Type B pancreatic cell (in vitro differentiated cells): ENCODE data around the gene RAPGEF5. TPM values are rescaled to one million over a fixed set of nuclear protein-coding genes. Genes with fewer than 3 reads are reported as not detected.

Experiments
- DNase-seq: peaks from one replicate; pipeline ENCODE4 v3.0.0; 2021; ENCODE audit warnings: mixed read lengths; ENCODE audit not compliant: unreplicated experiment; ENCODE audit errors: extremely low spot score
- H3K27ac Mint-ChIP-seq: 2 replicates; pipeline ENCODE4 v1.8.0; 2021; ENCODE audit warnings: mild to moderate bottlenecking, mixed read lengths
- H3K27me3 Mint-ChIP-seq: 2 replicates; pipeline ENCODE4 v1.8.0; 2021; ENCODE audit warnings: mixed read lengths
- H3K36me3 Mint-ChIP-seq: 2 replicates; pipeline ENCODE4 v1.8.0; 2021; ENCODE audit warnings: mixed read lengths
- H3K4me1 Mint-ChIP-seq: one replicate; pipeline ENCODE4 v1.8.0; 2021; ENCODE audit warnings: mixed read lengths; ENCODE audit not compliant: unreplicated experiment
- H3K4me3 Mint-ChIP-seq: 2 replicates; pipeline ENCODE4 v1.8.0; 2021; ENCODE audit warnings: mild to moderate bottlenecking, mixed read lengths
- H3K9me3 Mint-ChIP-seq: 2 replicates; pipeline ENCODE4 v1.8.0; 2021; ENCODE audit warnings: mixed read lengths
- CTCF ChIP-seq: fragments of 200-600 bp; sonication (generic); conservative IDR thresholded peaks from 2 replicates; pipeline ENCODE4 v1.5.0; 2021; ENCODE audit warnings: antibody characterized with exemption, mild to moderate bottlenecking
- total RNA-seq: library from RNA; stranded (reverse); gene quantifications from 2 replicates; pipeline ENCODE4 v1.2.1, GENCODE V29; 2021; ENCODE audit warnings: low replicate concordance

Gene RAPGEF5
- total RNA-seq, 1 donor from 2014 or later = 13.3 TPM

- Mint-ChIP-seq H3K4me3 (no peak overlapping the region), H3K9me3 (no peaks in the 10 kb centered on the region), H3K4me1 (no peaks in the 10 kb centered on the region), H3K27ac (no peak overlapping the region), H3K36me3 (no peaks in the 10 kb centered on the region), H3K27me3 (no peaks in the 10 kb centered on the region)
- no peak for TF ChIP-seq CTCF
- DNase-seq = no peak
Measured at GRCh38 chr7:22387583-22387982, 30.6 kb upstream of the RAPGEF5 start.

- no peaks in the 10 kb centered on the region for H3K27me3 Mint-ChIP-seq
- DNase-seq = no peak
- TF ChIP-seq CTCF = no peak
- no peak overlapping the region for H3K4me3 Mint-ChIP-seq
- no peak overlapping the region for H3K27ac Mint-ChIP-seq
- H3K36me3 Mint-ChIP-seq = no peaks in the 10 kb centered on the region
- H3K4me1 Mint-ChIP-seq = no peaks in the 10 kb centered on the region
- no peaks in the 10 kb centered on the region for H3K9me3 Mint-ChIP-seq
Measured at GRCh38 chr7:22386865-22387264, 29.9 kb upstream of the RAPGEF5 start.

- Mint-ChIP-seq H3K36me3 (no peaks in the 10 kb centered on the region), H3K4me1 (no peaks in the 10 kb centered on the region), H3K9me3 (no peaks in the 10 kb centered on the region), H3K27ac (no peak overlapping the region), H3K27me3 (no peaks in the 10 kb centered on the region), H3K4me3 (no peak overlapping the region)
- TF ChIP-seq CTCF = no peak
- DNase-seq = no peak
Measured at GRCh38 chr7:22386206-22386858, 29.4 kb upstream of the RAPGEF5 start.

- TF ChIP-seq CTCF = no peak
Measured at GRCh38 chr7:22385326-22385725, 28.4 kb upstream of the RAPGEF5 start.

GRCh38 chr7:22380333-22380732 is 23.4 kb upstream of the RAPGEF5 start:
- Mint-ChIP-seq H3K27me3 (peaks cover 3% of the 10 kb centered on the region), H3K4me3 (no peak overlapping the region), H3K9me3 (no peaks in the 10 kb centered on the region), H3K4me1 (peaks cover 2% of the 10 kb centered on the region), H3K27ac (no peak overlapping the region), H3K36me3 (no peaks in the 10 kb centered on the region)
- no peak for DNase-seq
- no peak for TF ChIP-seq CTCF

More at GRCh38 chr7:22385326-22385725, 28.4 kb upstream of the RAPGEF5 start:
- no peaks in the 10 kb centered on the region for H3K27me3 Mint-ChIP-seq
- no peak overlapping the region for H3K4me3 Mint-ChIP-seq
- H3K27ac Mint-ChIP-seq = no peak overlapping the region
- H3K9me3 Mint-ChIP-seq = no peaks in the 10 kb centered on the region
- no peaks in the 10 kb centered on the region for H3K4me1 Mint-ChIP-seq
- H3K36me3 Mint-ChIP-seq = no peaks in the 10 kb centered on the region
- no peak for DNase-seq
